Frontal cortex (tissue), 4 donors: ENCODE results near the gene XPOT. TPM values are rescaled to one million over a fixed set of nuclear protein-coding genes. Genes with fewer than 3 reads are reported as not detected.
A peak's percentile ranks its signal among the peaks of the same experiment; 100 is the strongest.
"Not testable (repeated sequence)": the region's sequence is repeated elsewhere in the genome, so short reads cannot be mapped to it uniquely, and the experiment has no call there.

Experiments used
- DNase-seq, 2 donors: peaks; one replicate each; pipeline ENCODE4 v3.0.0; 2012; ENCODE audit warnings: low spot score in 2 of 2
- FAIRE-seq: peaks from 2 replicates; lab custom pipeline; 2012; peaks lifted over from hg19 to GRCh38; lab: Jason Lieb, UNC
- total RNA-seq: library from RNA; depleted of rRNA; stranded (reverse); fragments of >200 nt; gene quantifications from one replicate; pipeline ENCODE4 v1.2.3, GENCODE V29; 2014
- donor health status: control.
- donor health status: control.
- donor health status: control.

XPOT gene
- 53.8 TPM for total RNA-seq

GRCh38 chr12:64403707-64404469 is at the start of gene XPOT:
XPOT (plus strand) TSS chr12:64404392; CDS start chr12:64410036, 5,644 bp downstream.
- FAIRE-seq: no peak
- DNase-seq: peak; percentile 91 to 92

- FAIRE-seq, DNase-seq: not testable (repeated sequence)
These were observed 48.0 kb upstream of the XPOT start for GRCh38 chr12:64356209-64356608.

- DNase-seq, FAIRE-seq: not testable (repeated sequence)
These were observed 43.0 kb upstream of the XPOT start for GRCh38 chr12:64361173-64361572.

- DNase-seq (no peak), FAIRE-seq (no peak)
These were observed 41.4 kb upstream of the XPOT start for GRCh38 chr12:64362721-64363305.

GRCh38 chr12:64383675-64384074 is 20.5 kb upstream of the XPOT start:
- DNase-seq (no peak), FAIRE-seq (no peak)

GRCh38 chr12:64385019-64385418 is 19.2 kb upstream of the XPOT start:
- FAIRE-seq: no peak
- DNase-seq: no peak

- FAIRE-seq (no peak), DNase-seq (no peak)
These were observed 18.7 kb upstream of the XPOT start for GRCh38 chr12:64385468-64385867.

GRCh38 chr12:64387197-64387816 is 16.9 kb upstream of the XPOT start:
- FAIRE-seq (no peak), DNase-seq (no peak)

GRCh38 chr12:64389154-64389553 is 15.0 kb upstream of the XPOT start:
- FAIRE-seq (no peak), DNase-seq (no peak)

- FAIRE-seq (no peak), DNase-seq (peak in 1 of 2 donors; percentile 30)
These were observed 13.8 kb upstream of the XPOT start, which contains the start of gene C12orf56 for GRCh38 chr12:64390275-64390851. C12orf56 (minus strand) TSS chr12:64390758; CDS start chr12:64390565, 193 bp downstream.

GRCh38 chr12:64392221-64392620 is 12.0 kb upstream of the XPOT start:
- DNase-seq: no peak

GRCh38 chr12:64395739-64396138 is 8.5 kb upstream of the XPOT start:
- DNase-seq (no peak), FAIRE-seq (no peak)

More at GRCh38 chr12:64392221-64392620, 12.0 kb upstream of the XPOT start:
- no peak for FAIRE-seq

- no peak for DNase-seq
- FAIRE-seq: no peak
These were observed 4.2 kb upstream of the XPOT start for GRCh38 chr12:64400041-64400440.

- FAIRE-seq (no peak), DNase-seq (no peak)
These were observed 2.0 kb upstream of the XPOT start for GRCh38 chr12:64402181-64402580.

- no peak for FAIRE-seq
- DNase-seq: peak; percentile 41 to 47
These were observed 471 bp downstream of the XPOT start for GRCh38 chr12:64404470-64405256.

- no peak for FAIRE-seq
These were observed 3.4 kb downstream of the XPOT start for GRCh38 chr12:64407342-64408223.

GRCh38 chr12:64411427-64411826 is 7.2 kb downstream of the XPOT start:
- FAIRE-seq (no peak), DNase-seq (no peak)

More at GRCh38 chr12:64407342-64408223, 3.4 kb downstream of the XPOT start:
- DNase-seq: no peak

- FAIRE-seq (no peak), DNase-seq (no peak)
These were observed 8.3 kb downstream of the XPOT start for GRCh38 chr12:64412459-64412858.

- no peak for FAIRE-seq
- no peak for DNase-seq
These were observed 9.7 kb downstream of the XPOT start for GRCh38 chr12:64413884-64414283.
